ENCODE measurements around the gene NCAM1.

NCAM1 gene

DNA sequence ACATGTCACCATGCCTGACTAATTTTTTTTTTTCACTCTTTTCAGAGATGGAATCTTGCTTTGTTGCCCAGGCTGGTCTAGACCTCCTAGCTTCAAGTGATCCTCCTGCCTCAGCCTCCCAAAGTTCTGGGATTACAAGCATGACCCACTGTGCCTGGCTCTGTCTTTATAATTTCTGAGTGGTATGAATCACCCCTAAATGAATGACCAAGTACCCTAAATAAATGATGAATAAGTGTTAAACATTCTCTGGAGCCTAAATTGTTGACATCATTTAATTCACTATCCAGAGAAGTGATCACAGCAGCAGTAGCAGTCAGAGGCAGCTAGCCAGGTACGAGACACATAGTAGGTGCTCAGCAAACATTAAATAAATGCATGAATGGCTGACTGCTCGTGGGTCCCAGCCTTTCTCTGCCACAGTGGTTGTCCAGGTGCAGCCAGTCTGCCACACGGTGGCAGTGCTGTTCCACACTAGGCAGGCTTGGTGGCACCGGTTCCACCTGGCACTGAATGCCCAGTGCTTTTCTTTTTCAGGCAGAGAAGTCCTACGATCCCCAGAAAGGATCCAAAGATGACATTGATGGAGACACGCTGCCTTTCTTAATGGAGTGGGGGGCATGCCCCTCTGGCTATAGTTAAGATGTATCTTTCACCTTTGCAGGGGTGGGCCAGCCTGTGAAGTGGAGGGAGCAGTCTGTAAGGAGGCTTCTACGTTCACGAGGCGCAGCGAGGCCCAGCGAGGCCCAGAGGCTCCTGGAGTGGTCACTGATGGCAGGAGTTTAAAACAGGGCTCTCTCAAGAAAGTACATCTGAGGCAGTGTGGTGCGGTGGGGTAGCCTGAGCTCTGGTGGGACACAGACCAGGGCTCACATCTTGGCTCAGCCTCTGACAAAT, 344.5 kb downstream of the NCAM1 start:
- TF ChIP-seq, protein P1, sequence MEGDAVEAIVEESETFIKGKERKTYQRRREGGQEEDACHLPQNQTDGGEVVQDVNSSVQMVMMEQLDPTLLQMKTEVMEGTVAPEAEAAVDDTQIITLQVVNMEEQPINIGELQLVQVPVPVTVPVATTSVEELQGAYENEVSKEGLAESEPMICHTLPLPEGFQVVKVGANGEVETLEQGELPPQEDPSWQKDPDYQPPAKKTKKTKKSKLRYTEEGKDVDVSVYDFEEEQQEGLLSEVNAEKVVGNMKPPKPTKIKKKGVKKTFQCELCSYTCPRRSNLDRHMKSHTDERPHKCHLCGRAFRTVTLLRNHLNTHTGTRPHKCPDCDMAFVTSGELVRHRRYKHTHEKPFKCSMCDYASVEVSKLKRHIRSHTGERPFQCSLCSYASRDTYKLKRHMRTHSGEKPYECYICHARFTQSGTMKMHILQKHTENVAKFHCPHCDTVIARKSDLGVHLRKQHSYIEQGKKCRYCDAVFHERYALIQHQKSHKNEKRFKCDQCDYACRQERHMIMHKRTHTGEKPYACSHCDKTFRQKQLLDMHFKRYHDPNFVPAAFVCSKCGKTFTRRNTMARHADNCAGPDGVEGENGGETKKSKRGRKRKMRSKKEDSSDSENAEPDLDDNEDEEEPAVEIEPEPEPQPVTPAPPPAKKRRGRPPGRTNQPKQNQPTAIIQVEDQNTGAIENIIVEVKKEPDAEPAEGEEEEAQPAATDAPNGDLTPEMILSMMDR (IDR thresholded peaks at IDR 0.05): peak; percentile 94
- TF ChIP-seq ZFX (IDR thresholded peaks at IDR 0.05; ENCODE audit: borderline replicate concordance): no peak

DNA sequence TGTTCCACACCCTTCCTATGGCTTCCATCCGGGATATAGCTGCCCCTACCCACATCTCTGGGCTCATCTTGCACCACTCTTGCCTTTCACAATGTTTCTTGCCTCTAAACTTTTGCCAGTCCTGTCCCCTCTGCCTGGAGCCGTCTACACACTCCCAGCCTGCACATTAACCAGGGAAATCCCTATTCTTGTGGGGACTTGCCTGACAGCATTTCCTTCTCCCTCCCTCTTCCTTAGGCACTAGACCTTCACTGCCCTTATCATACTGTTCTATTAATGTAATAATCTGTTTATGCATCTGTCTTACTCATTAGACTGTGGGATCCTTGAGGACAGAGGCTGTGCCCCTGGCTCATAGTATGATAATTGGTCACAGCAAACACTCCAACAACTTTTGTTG, 347.4 kb downstream of the NCAM1 start:
- TF ChIP-seq, protein P1 (IDR thresholded peaks at IDR 0.05): no peak
- no peak for TF ChIP-seq ZFX (IDR thresholded peaks at IDR 0.05; ENCODE audit: borderline replicate concordance)

More for the DNA sequence above, 344.5 kb downstream of the NCAM1 start:
- H3K27ac ChIP-seq: no peak overlapping the region

DNA sequence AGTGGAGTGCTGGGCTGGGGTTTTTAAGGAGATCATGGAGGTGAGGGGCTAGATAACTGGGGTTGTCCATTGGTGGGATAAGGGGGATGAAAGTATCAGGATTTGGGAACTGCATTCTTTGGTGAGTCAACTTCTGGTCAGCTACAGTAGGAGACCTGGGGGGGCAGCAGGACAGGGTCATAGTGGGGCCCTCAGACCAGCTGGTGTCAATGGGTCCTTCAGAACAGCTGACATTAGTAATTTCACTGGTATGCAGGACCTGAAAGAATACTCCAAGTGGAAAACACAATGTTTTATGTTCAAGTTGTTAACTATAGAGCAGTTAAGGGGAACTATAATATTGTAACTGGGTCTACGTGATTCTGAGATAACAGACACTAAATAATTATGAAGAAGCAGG, 350.3 kb downstream of the NCAM1 start:
- H3K27ac ChIP-seq: no peak overlapping the region
- TF ChIP-seq, protein P1 (IDR thresholded peaks at IDR 0.05): no peak
- TF ChIP-seq ZFX (IDR thresholded peaks at IDR 0.05; ENCODE audit: borderline replicate concordance): no peak

More for the DNA sequence above, 347.4 kb downstream of the NCAM1 start:
- no peak overlapping the region for H3K27ac ChIP-seq

DNA sequence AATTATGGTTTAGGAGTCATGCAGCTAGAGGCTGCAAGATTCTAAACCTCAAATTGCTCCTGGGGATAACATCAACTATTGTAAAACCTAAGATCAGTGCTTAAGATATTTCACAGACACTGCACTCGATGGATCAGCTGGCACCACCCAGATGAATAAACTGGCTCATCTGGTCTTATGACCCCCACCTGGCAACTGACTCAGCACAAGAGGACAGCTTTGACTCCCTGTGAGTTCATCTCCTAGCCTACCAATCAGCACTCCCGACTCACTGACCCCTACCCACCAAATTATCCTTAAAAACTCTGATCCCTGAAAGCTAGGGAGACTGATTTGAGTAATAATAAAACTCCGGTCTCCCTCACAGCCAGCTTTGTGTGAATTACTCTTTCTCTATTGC, 352.4 kb downstream of the NCAM1 start:
- TF ChIP-seq, protein P1 (IDR thresholded peaks at IDR 0.05): no peak
- no peak for TF ChIP-seq ZFX (IDR thresholded peaks at IDR 0.05; ENCODE audit: borderline replicate concordance)
- peak overlapping the region; percentile 57; the same call in 1 of the 2 replicates for H3K27ac ChIP-seq

DNA sequence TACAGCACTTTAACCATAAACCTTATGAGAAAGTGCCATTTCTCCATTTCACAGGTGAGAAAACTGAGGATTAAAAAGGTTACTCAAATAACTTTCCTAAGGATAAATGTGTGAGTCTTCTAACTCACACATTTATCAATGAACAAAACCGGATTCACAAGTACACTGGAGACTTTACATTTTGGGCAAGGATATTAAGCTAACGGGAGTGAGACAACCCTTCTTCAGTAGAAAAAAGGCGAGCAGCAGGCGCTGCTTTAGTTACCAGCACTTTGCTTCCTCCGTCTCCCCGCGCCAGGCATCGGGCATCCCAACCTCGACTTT, 352.8 kb downstream of the NCAM1 start:
- peak overlapping the region; percentile 57 for H3K27ac ChIP-seq
- no peak for TF ChIP-seq ZFX (IDR thresholded peaks at IDR 0.05; ENCODE audit: borderline replicate concordance)
- TF ChIP-seq, protein P1 (IDR thresholded peaks at IDR 0.05): no peak

DNA sequence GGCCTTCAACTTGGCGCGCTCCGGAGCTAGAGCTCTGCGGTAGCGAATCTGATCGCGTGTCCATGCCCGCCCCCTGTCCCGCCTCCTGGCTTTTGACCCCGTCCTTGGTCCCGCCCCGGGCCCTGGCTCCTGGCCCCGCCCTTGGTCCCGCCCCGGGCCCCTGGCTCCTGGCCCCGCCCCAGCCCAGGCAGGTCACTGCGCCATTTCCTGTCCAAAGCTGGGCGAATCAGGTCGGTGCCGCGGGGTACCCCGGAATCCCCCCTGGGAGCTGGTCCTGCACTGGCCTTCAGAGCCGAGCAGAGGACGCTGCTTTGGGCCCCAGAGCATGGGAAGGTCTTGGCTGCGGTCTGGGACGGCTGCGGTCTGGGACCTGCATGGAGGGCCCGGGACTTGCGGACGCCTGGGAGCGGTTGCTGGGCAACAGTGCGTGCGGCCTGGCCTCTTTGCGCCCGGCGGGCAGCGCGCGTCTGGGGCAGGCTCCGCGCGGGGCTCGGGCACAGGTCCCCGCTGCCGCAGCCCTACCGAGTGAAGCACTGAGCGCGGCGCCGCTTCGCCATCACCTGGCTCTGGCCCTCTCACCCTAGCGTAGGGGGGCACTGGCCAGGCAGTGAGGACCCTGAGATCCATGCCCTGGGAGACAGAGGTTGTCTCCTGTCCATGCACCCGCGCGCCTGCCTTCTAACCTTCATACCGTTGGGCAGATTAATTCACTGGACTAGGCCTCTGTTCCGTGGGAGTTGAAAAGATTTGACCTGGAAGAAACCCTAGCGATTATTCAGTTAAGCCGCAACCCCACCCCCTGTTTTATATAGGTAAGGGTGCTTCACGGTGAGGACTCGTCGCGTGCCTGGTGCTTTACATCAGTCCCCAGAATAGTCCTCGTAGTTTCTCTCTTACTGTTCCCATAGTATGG, 353.4 kb downstream of the NCAM1 start, which contains the start of gene TTC12:
TSS of gene TTC12 (plus strand) at position 195 of the 913 bp plus-strand sequence. CDS start 1,675 bp downstream, outside the sequence.
- H3K27ac ChIP-seq: peak within 1 kb of the TSS; percentile 57
- no peak for TF ChIP-seq ZFX (IDR thresholded peaks at IDR 0.05; ENCODE audit: borderline replicate concordance)
- TF ChIP-seq, protein P1 (IDR thresholded peaks at IDR 0.05): no peak

All from 22Rv1 (cell line).